Coronary artery (tissue), 2 donors: ENCODE results near the gene SLC41A3.

ENCODE experiments used
- DNase-seq: peaks from one replicate; pipeline ENCODE4 v3.0.0-alpha.2; 2017; ENCODE audit warnings: low spot score
- H3K27ac ChIP-seq, 2 donors: fragments of 200-600 bp; sonication (generic); one replicate each; pipeline ENCODE4 v1.5.1; 2016 to 2019
- H3K4me3 ChIP-seq: fragments of 200-600 bp; sonication (generic); 2 replicates; pipeline ENCODE4 v1.5.1; 2016; ENCODE audit warnings: mild to moderate bottlenecking, moderate library complexity
- TF ChIP-seq, protein P1 (sequence below): fragments of 200-600 bp; sonication (generic); IDR thresholded peaks from one replicate; pipeline ENCODE4 v1.5.1; 2019; ENCODE audit warnings: antibody characterized with exemption

SLC41A3 gene

GRCh38 chr3:126105691-126106187 is 21.8 kb upstream of the SLC41A3 start:
- H3K4me3 ChIP-seq, result no peak overlapping the region
- TF ChIP-seq, protein P1, sequence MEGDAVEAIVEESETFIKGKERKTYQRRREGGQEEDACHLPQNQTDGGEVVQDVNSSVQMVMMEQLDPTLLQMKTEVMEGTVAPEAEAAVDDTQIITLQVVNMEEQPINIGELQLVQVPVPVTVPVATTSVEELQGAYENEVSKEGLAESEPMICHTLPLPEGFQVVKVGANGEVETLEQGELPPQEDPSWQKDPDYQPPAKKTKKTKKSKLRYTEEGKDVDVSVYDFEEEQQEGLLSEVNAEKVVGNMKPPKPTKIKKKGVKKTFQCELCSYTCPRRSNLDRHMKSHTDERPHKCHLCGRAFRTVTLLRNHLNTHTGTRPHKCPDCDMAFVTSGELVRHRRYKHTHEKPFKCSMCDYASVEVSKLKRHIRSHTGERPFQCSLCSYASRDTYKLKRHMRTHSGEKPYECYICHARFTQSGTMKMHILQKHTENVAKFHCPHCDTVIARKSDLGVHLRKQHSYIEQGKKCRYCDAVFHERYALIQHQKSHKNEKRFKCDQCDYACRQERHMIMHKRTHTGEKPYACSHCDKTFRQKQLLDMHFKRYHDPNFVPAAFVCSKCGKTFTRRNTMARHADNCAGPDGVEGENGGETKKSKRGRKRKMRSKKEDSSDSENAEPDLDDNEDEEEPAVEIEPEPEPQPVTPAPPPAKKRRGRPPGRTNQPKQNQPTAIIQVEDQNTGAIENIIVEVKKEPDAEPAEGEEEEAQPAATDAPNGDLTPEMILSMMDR, result no peak
- H3K27ac ChIP-seq, result no peak overlapping the region
- peak; percentile 36 for DNase-seq

GRCh38 chr3:126104742-126105605 is 21.1 kb upstream of the SLC41A3 start:
- DNase-seq, result peak; percentile 56
- TF ChIP-seq, protein P1, result no peak
- H3K4me3 ChIP-seq, result no peak overlapping the region
- H3K27ac ChIP-seq, result no peak overlapping the region

DNA sequence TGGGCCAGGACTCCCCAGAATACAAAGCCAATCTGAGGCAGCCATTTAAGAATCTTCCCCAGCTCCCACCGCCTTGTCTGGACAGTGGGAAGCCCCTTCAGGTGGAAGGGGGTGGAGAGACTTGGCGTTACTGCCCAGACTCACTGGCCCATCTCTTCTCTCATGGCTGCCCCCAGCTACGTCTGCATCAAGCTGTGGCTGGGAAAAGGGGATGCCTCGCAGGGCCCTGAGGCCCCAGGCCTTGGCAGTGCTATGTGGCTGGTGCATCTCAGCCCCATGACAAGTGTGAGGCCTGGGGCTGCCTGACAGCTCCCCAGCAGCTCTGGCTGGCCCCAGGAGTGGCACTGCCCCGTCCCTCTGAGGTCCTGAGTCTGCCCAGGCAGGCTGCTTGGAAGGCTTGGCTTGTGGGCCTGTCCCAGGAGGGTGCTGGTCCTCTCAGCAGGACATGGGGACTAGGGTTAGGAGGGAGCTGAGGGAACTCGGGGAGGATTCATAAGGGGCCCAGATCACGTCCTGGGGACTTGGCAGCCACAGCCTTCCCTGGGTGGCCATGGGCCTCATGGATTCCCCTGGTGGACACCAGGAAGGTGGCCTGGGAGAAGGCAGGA is 20.2 kb upstream of the SLC41A3 start:
- H3K27ac ChIP-seq, result peak overlapping the region in 1 of 2 donors; percentile 95
- peak; percentile 70 for DNase-seq
- no peak overlapping the region for H3K4me3 ChIP-seq
- TF ChIP-seq, protein P1, result no peak

- peak; percentile 68 for DNase-seq
- Histone ChIP-seq H3K4me3 (no peak overlapping the region), H3K27ac (peak overlapping the region; percentile 86 to 95)
- TF ChIP-seq, protein P1, result no peak
These were observed 19.4 kb upstream of the SLC41A3 start for GRCh38 chr3:126103121-126104027.

GRCh38 chr3:126102530-126102951 is 18.6 kb upstream of the SLC41A3 start:
- H3K4me3 ChIP-seq, result peak overlapping the region; percentile 31
- peak; percentile 92 for DNase-seq
- peak overlapping the region; percentile 86 to 95 for H3K27ac ChIP-seq
- TF ChIP-seq, protein P1, result no peak

DNA sequence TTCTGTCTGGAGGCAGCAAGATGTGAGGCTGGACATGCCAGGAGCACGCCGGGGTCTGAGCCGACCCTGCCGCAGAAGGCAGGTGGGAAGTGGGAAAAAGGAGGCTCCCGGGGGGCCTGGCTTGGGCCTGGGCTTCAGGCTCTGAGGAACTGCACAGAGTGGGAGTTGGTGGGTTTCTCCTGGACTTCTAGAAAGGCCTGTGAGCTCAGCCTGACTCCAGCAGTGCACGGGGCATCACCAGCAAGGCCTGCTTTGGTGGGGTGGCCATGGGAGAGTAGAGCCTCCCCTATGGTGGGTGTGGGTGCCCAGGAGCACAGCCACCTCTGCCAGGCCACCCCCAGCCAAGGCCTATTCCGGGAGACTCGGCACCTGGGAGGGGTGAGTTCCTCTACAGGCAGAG is 18.1 kb upstream of the SLC41A3 start:
- DNase-seq, result peak; percentile 79
- Histone ChIP-seq H3K27ac (peak overlapping the region; percentile 86 to 95), H3K4me3 (peak overlapping the region; percentile 31)
- TF ChIP-seq, protein P1, result no peak
